NCI-H526 treated with DMSO at 0.1 percent for 48 hours (cell line): ENCODE results near the gene LCA5.
A peak's percentile ranks its signal among the peaks of the same experiment; 100 is the strongest.
"Not testable (repeated sequence)": the region's sequence is repeated elsewhere in the genome, so short reads cannot be mapped to it uniquely, and the experiment has no call there.

Experiments used
- DNase-seq: peaks from one replicate; lab custom pipeline; 2025; lab: John Stamatoyannopoulos, UW

The LCA5 gene

GRCh38 chr6:79466207-79466834 lies 70.9 kb downstream of the LCA5 start:
- DNase-seq = no peak

- DNase-seq = no peak
These were observed 71.8 kb downstream of the LCA5 start for GRCh38 chr6:79465381-79465780.

GRCh38 chr6:79463621-79464050 lies 73.6 kb downstream of the LCA5 start:
- no peak for DNase-seq

GRCh38 chr6:79461205-79461604 lies 76.0 kb downstream of the LCA5 start:
- no peak for DNase-seq

GRCh38 chr6:79455446-79455845 lies 81.8 kb downstream of the LCA5 start:
- DNase-seq = no peak

- peak; percentile 5 for DNase-seq
These were observed 83.6 kb downstream of the LCA5 start for GRCh38 chr6:79453558-79454042.

- no peak for DNase-seq
These were observed 86.2 kb downstream of the LCA5 start for GRCh38 chr6:79450984-79451383.

- DNase-seq = no peak
These were observed 91.2 kb downstream of the LCA5 start for GRCh38 chr6:79446006-79446405.

- DNase-seq = not testable (repeated sequence)
These were observed 93.4 kb downstream of the LCA5 start for GRCh38 chr6:79443876-79444275.

- DNase-seq = no peak
These were observed 96.0 kb downstream of the LCA5 start for GRCh38 chr6:79441192-79441591.

- peak; percentile 30 for DNase-seq
These were observed 96.6 kb downstream of the LCA5 start for GRCh38 chr6:79440598-79440997.

- no peak for DNase-seq
These were observed 99.2 kb downstream of the LCA5 start for GRCh38 chr6:79438030-79438429.

GRCh38 chr6:79436241-79436640 lies 101.0 kb downstream of the LCA5 start:
- no peak for DNase-seq

- no peak for DNase-seq
These were observed 101.5 kb downstream of the LCA5 start for GRCh38 chr6:79435746-79436145.
